Measurements from ENCODE around the gene DCTPP1.
"Not testable (repeated sequence)": the region's sequence is repeated elsewhere in the genome, so short reads cannot be mapped to it uniquely, and the experiment has no call there.

The DCTPP1 gene

GRCh38 chr16:30429678-30430427 is at the start of gene DCTPP1:
Gene DCTPP1, minus strand, starts transcription at chr16:30430030. Its CDS starts 50 bp downstream, at chr16:30429980.
- peak; percentile 100 for DNase-seq
- H3K9ac ChIP-seq (ENCODE audit: low read length): peak within 1 kb of the TSS; percentile 86
- H3K4me3 ChIP-seq (ENCODE audit: low read length): peak within 1 kb of the TSS; percentile 90
- H3K4me2 ChIP-seq (ENCODE audit: low read depth, low read length): peak within 1 kb of the TSS; percentile 91
- no peaks in the 10 kb centered on the region for H4K20me1 ChIP-seq (ENCODE audit: insufficient read depth, low read length)
- no peaks in the 10 kb centered on the region for H3K9me2 ChIP-seq (replicated peaks; ENCODE audit: insufficient read depth, low read length)
- peaks cover 5% of the 10 kb centered on the region for H3F3A ChIP-seq (ENCODE audit: insufficient read depth, low read length)
- peak within 1 kb of the TSS; percentile 32; the same call in 1 of the 2 replicates for H3K27ac ChIP-seq (ENCODE audit: low read length)
- H3K36me3 ChIP-seq (replicated peaks; ENCODE audit: insufficient read depth, low read length): 0 out of 2 replicates have a peak, but pooled peaks cover 5% of the 10 kb centered on the region
- H2AFZ ChIP-seq (ENCODE audit: low read length): peak within 1 kb of the TSS; percentile 97
- peaks cover 6% of the 10 kb centered on the region for H3K4me1 ChIP-seq (ENCODE audit: low read length)
- H3K79me2 ChIP-seq (ENCODE audit: low read length): peaks cover 34% of the 10 kb centered on the region
- no peak for TF ChIP-seq EZH2 (optimal IDR thresholded peaks at IDR 0.05; ENCODE audit: low read depth, low read length)
- TF ChIP-seq CTCF (IDR thresholded peaks at IDR 0.05; ENCODE audit: low read length): peak; percentile 88
- no peaks in the 10 kb centered on the region for H3K27me3 ChIP-seq (replicated peaks; ENCODE audit: insufficient read depth, low read length)
- H3K9me3 ChIP-seq (replicated peaks; ENCODE audit: insufficient read depth, low read length): no peaks in the 10 kb centered on the region

GRCh38 chr16:30478766-30479478 is 49.1 kb upstream of the DCTPP1 start:
- H3K79me2 ChIP-seq (ENCODE audit: low read length): peaks cover 6% of the 10 kb centered on the region
- H3K4me1 ChIP-seq (ENCODE audit: low read length): 0 out of 2 replicates have a peak, but pooled peaks cover 3% of the 10 kb centered on the region
- no peak overlapping the region for H3K4me2 ChIP-seq (ENCODE audit: low read depth, low read length)
- no peak for DNase-seq
- no peaks in the 10 kb centered on the region for H3K27me3 ChIP-seq (replicated peaks; ENCODE audit: insufficient read depth, low read length)
- no peaks in the 10 kb centered on the region for H3F3A ChIP-seq (ENCODE audit: insufficient read depth, low read length)
- H3K9me2 ChIP-seq (replicated peaks; ENCODE audit: insufficient read depth, low read length): no peaks in the 10 kb centered on the region
- no peak overlapping the region for H2AFZ ChIP-seq (ENCODE audit: low read length)
- no peaks in the 10 kb centered on the region for H3K36me3 ChIP-seq (replicated peaks; ENCODE audit: insufficient read depth, low read length)
- no peak for TF ChIP-seq EZH2phosphoT487 (IDR thresholded peaks at IDR 0.05; ENCODE audit: low read length)
- no peak for TF ChIP-seq EZH2 (optimal IDR thresholded peaks at IDR 0.05; ENCODE audit: low read depth, low read length)
- no peak for TF ChIP-seq CTCF (IDR thresholded peaks at IDR 0.05; ENCODE audit: low read length)
- H3K9ac ChIP-seq (ENCODE audit: low read length): no peak overlapping the region
- H4K20me1 ChIP-seq (ENCODE audit: insufficient read depth, low read length): no peaks in the 10 kb centered on the region
- no peak overlapping the region for H3K27ac ChIP-seq (ENCODE audit: low read length)
- H3K9me3 ChIP-seq (replicated peaks; ENCODE audit: insufficient read depth, low read length): no peaks in the 10 kb centered on the region
- H3K4me3 ChIP-seq (ENCODE audit: low read length): no peak overlapping the region

- H3K9ac ChIP-seq (ENCODE audit: low read length); DNase-seq; H4K20me1 ChIP-seq (ENCODE audit: insufficient read depth, low read length); H3K27ac ChIP-seq (ENCODE audit: low read length); H3K4me3 ChIP-seq (ENCODE audit: low read length); H3K4me2 ChIP-seq (ENCODE audit: low read depth, low read length); H3F3A ChIP-seq (ENCODE audit: insufficient read depth, low read length); H3K9me2 ChIP-seq (replicated peaks; ENCODE audit: insufficient read depth, low read length); H2AFZ ChIP-seq (ENCODE audit: low read length); H3K4me1 ChIP-seq (ENCODE audit: low read length); H3K27me3 ChIP-seq (replicated peaks; ENCODE audit: insufficient read depth, low read length); H3K9me3 ChIP-seq (replicated peaks; ENCODE audit: insufficient read depth, low read length); H3K36me3 ChIP-seq (replicated peaks; ENCODE audit: insufficient read depth, low read length): not testable (repeated sequence)
- H3K79me2 ChIP-seq (ENCODE audit: low read length): peaks cover 18% of the 10 kb centered on the region
These were observed 47.9 kb upstream of the DCTPP1 start for GRCh38 chr16:30477773-30478172.

- Histone ChIP-seq H3K9ac (ENCODE audit: low read length) (no peak overlapping the region), H3F3A (ENCODE audit: insufficient read depth, low read length) (peaks cover 12% of the 10 kb centered on the region), H4K20me1 (ENCODE audit: insufficient read depth, low read length) (no peaks in the 10 kb centered on the region), H2AFZ (ENCODE audit: low read length) (no peak overlapping the region), H3K79me2 (ENCODE audit: low read length) (peaks cover 20% of the 10 kb centered on the region), H3K27ac (ENCODE audit: low read length) (no peak overlapping the region), H3K36me3 (replicated peaks; ENCODE audit: insufficient read depth, low read length) (no peaks in the 10 kb centered on the region), H3K4me3 (ENCODE audit: low read length) (no peak overlapping the region), H3K4me2 (ENCODE audit: low read depth, low read length) (no peak overlapping the region), H3K4me1 (ENCODE audit: low read length) (peaks cover 9% of the 10 kb centered on the region), H3K27me3 (replicated peaks; ENCODE audit: insufficient read depth, low read length) (no peaks in the 10 kb centered on the region), H3K9me3 (replicated peaks; ENCODE audit: insufficient read depth, low read length) (no peaks in the 10 kb centered on the region), H3K9me2 (replicated peaks; ENCODE audit: insufficient read depth, low read length) (no peaks in the 10 kb centered on the region)
- no peak for TF ChIP-seq CTCF (IDR thresholded peaks at IDR 0.05; ENCODE audit: low read length)
- no peak for DNase-seq
These were observed 47.2 kb upstream of the DCTPP1 start for GRCh38 chr16:30476991-30477390.
